B cell (primary cell): ENCODE measurements around the gene MKRN3. TPM values are rescaled to one million over a fixed set of nuclear protein-coding genes. Genes with fewer than 3 reads are reported as not detected.

Experiments used
- ATAC-seq: fragments of 200-7000 bp; cut with Tn5 transposase; one replicate; pipeline ENCODE4 v1.10.0; 2021; ENCODE audit warnings: low read depth, mild to moderate bottlenecking, moderate number of reproducible peaks, moderate library complexity
- CTCF ChIA-PET: fragments of 350-600 bp; sonication (Branson Sonifier 250); formaldehyde crosslinking; loops from one replicate; lab custom pipeline; 2021; ENCODE audit warnings: antibody characterized with exemption, inconsistent platforms; lab: Charles Lee
- POLR2A ChIA-PET: fragments of 350-600 bp; sonication (Branson Sonifier 250); formaldehyde crosslinking; loops from one replicate; lab custom pipeline; 2021; ENCODE audit warnings: antibody characterized with exemption; lab: Charles Lee
- DNase-seq: peaks from one replicate; pipeline ENCODE4 v3.0.0; 2013
- H2AFZ ChIP-seq: 2 replicates; pipeline ENCODE4 v1.6.1; 2012; ENCODE audit warnings: mild to moderate bottlenecking, low read depth, low read length; ENCODE audit not compliant: insufficient read depth, poor library complexity, severe bottlenecking
- H3K27ac ChIP-seq, 2 donors: 1 replicate in 1 of 2; 2 replicates in 1 of 2; pipeline ENCODE4 v1.5.1; 2012 to 2013; ENCODE audit warnings: low read length in 2 of 2, mild to moderate bottlenecking in 2 of 2, moderate library complexity in 1 of 2
- H3K27me3 ChIP-seq, 4 experiments: fragments of 200-600 bp in 1 of 4; sonication (generic) in 1 of 4; replicated peaks in 1 of 4; 1 replicate in 2 of 4; 2 replicates in 2 of 4; pipeline versions ENCODE4 v1.6.1 to v1.7.0; 2013 to 2016; ENCODE audit warnings: low read length in 3 of 4, mild to moderate bottlenecking in 2 of 4, mixed read lengths in 1 of 4, moderate library complexity in 1 of 4; ENCODE audit not compliant: insufficient read depth in 4 of 4, control insufficient read depth in 3 of 4; ENCODE audit errors: control extremely low read depth in 1 of 4
- H3K36me3 ChIP-seq, 2 experiments: replicated peaks in 1 of 2; 1 replicate in 1 of 2; 2 replicates in 1 of 2; pipeline versions ENCODE4 v1.6.1 to v1.7.1; 2013; ENCODE audit warnings: low read length in 1 of 2; ENCODE audit not compliant: insufficient read depth in 2 of 2, control insufficient read depth in 1 of 2; ENCODE audit errors: control extremely low read depth in 1 of 2, extremely low read depth in 1 of 2
- H3K4me1 ChIP-seq, 2 donors: fragments of 200-600 bp in 1 of 2; sonication (generic) in 1 of 2; 1 replicate in 1 of 2; 2 replicates in 1 of 2; pipeline versions ENCODE4 v1.5.1 to v1.6.1; 2013 to 2017; ENCODE audit warnings: low read length in 2 of 2; ENCODE audit not compliant: control insufficient read depth in 2 of 2, insufficient read depth in 2 of 2
- H3K4me2 ChIP-seq: replicated peaks from 2 replicates; pipeline ENCODE3; 2012; ENCODE audit warnings: mild to moderate bottlenecking, low read depth, low read length; ENCODE audit not compliant: poor library complexity, severe bottlenecking
- H3K4me3 ChIP-seq, 5 experiments: fragments of 200-600 bp in 1 of 5; sonication (generic) in 1 of 5; 1 replicate in 3 of 5; 2 replicates in 2 of 5; pipeline versions ENCODE4 v1.5.1 to v1.7.0; 2011 to 2016; ENCODE audit warnings: low read length in 4 of 5, mild to moderate bottlenecking in 4 of 5, low read depth in 2 of 5, control low read depth in 1 of 5, moderate library complexity in 1 of 5; ENCODE audit not compliant: insufficient read depth in 1 of 5; ENCODE audit errors: control extremely low read depth in 1 of 5, extremely low read depth in 1 of 5
- H3K79me2 ChIP-seq: fragments of 200-600 bp; sonication (generic); one replicate; pipeline ENCODE4 v1.6.0; 2016; ENCODE audit warnings: low read length; ENCODE audit not compliant: control insufficient read depth, insufficient read depth
- H3K9ac ChIP-seq: fragments of 200-600 bp; sonication (generic); 2 replicates; pipeline ENCODE4 v1.6.1; 2017; ENCODE audit warnings: mild to moderate bottlenecking, low read length, moderate library complexity
- H3K9me3 ChIP-seq, 3 donors: one replicate each; pipeline versions ENCODE4 v1.6.1 to v1.7.1; 2013; ENCODE audit warnings: low read length in 2 of 3; ENCODE audit not compliant: control insufficient read depth in 2 of 3, insufficient read depth in 1 of 3; ENCODE audit errors: control extremely low read depth in 1 of 3
- H4K20me1 ChIP-seq: 2 replicates; pipeline ENCODE4 v1.6.0; 2012; ENCODE audit warnings: mild to moderate bottlenecking, low read length; ENCODE audit not compliant: insufficient read depth, control insufficient read depth, poor library complexity, severe bottlenecking
- H3K27ac Mint-ChIP-seq: one replicate; pipeline ENCODE4 v1.8.0; 2021; ENCODE audit warnings: mixed read lengths
- H3K27me3 Mint-ChIP-seq: one replicate; pipeline ENCODE4 v1.8.0; 2021; ENCODE audit warnings: mixed read lengths
- H3K4me1 Mint-ChIP-seq: one replicate; pipeline ENCODE4 v1.8.0; 2021; ENCODE audit warnings: mixed read lengths
- H3K4me3 Mint-ChIP-seq: one replicate; pipeline ENCODE4 v1.8.0; 2021; ENCODE audit warnings: mixed read lengths
- H3K9me3 Mint-ChIP-seq: one replicate; pipeline ENCODE4 v1.8.0; 2022; ENCODE audit warnings: mixed read lengths; ENCODE audit not compliant: insufficient read depth
- EZH2 ChIP-seq: IDR thresholded peaks from 2 replicates; pipeline ENCODE4 v1.6.1; 2012; ENCODE audit warnings: borderline replicate concordance, low read depth, mild to moderate bottlenecking, moderate library complexity, low read length; ENCODE audit not compliant: insufficient read depth, poor library complexity, severe bottlenecking
- WGBS: methylation state at CpG from one replicate; pipeline ENCODE4 v1.1.5; 2013; ENCODE audit warnings: missing lambda C conversion rate; ENCODE audit not compliant: insufficient coverage; 5-methylcytosine and 5-hydroxymethylcytosine counted together
- intact Hi-C: fragments of 100-400 bp; cut with micrococcal nuclease; formaldehyde crosslinking; loops from one replicate; pipeline ENCODE4 v1.10.0; 2022
- polyA minus RNA-seq: library from RNA; depleted of rRNA, polyadenylated mRNA; stranded (reverse); fragments of >200 nt; gene quantifications from 2 replicates; pipeline ENCODE4 v1.2.3, GENCODE V29; 2012
- polyA plus RNA-seq: library from polyadenylated mRNA; depleted of rRNA; stranded (reverse); fragments of >200 nt; gene quantifications from 2 replicates; pipeline ENCODE4 v1.2.3, GENCODE V29; 2012
- total RNA-seq, 2 donors: library from RNA; stranded (reverse); fragments of 120-200 nt in 1 of 2; gene quantifications; 1 replicate in 1 of 2; 2 replicates in 1 of 2; pipeline versions ENCODE4 v1.2.3 to v1.2.4, GENCODE V29; 2013 to 2022
- TF ChIP-seq, protein P1 (sequence below): fragments of 200-600 bp; IDR thresholded peaks from one replicate; pipeline ENCODE4 v1.8.0; 2022; ENCODE audit warnings: antibody characterized with exemption, mild to moderate bottlenecking

MKRN3 gene
- total RNA-seq (0.66 and 0.76 TPM in 2 replicates), polyA plus RNA-seq (0.13 and 0.61 TPM in 2 replicates), polyA minus RNA-seq (0.17 and 0.71 TPM in 2 replicates)
- total RNA-seq (2013) = 3.0 TPM

DNA sequence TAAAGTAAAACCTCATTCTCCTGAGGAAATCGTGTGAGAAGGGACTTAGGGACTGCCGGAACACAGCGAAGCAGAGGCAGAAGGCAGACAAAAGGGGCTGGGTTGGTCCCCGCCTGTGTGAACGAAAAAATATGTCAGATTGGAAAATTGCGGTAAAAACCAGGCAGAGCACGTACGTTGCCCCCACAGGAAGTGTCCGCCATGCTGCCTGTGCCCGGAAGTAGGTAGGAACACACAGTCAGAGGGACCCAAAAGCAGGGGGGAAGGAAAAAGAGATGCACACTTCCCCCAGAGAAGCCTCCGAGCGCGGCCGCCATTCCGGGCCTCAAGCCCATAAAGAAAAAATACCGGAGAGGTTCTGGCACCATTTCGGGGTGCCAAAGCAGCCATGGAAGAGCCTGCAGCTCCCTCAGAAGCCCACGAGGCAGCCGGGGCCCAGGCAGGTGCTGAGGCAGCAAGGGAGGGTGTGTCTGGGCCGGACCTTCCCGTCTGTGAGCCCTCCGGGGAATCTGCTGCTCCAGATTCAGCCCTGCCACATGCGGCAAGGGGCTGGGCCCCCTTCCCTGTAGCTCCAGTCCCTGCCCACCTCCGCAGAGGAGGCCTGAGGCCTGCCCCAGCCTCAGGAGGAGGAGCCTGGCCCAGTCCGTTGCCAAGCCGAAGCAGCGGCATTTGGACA lies at the start of gene MKRN3:
Gene MKRN3, plus strand, starts transcription at position 280 of the 676 bp plus-strand sequence. Its CDS starts 109 bp downstream, at position 389.
- peak within 1 kb of the TSS in 3 of 5 experiments; percentile 19 to 49 (median 41) for H3K4me3 ChIP-seq

DNA sequence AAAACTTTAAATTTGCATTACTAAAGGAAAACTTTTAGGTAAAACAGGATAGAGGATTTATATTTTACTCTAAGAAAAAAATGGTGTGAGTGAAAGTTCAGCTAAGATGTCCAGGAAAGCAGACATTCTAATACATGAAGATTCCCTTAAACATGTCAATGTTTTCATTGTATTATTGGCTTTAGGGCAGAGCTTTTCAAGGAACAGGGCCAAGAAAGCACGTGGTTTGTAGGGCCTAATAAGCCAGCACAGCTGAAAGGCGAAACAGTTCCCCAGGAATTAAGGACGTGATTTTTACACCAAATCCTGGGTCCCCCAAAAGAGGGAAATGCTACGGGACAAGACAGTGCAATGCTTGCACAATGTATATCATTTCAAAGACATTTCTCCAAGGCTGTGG lies 48.6 kb upstream of the MKRN3 start:
- Histone ChIP-seq H3K79me2 (no peaks in the 10 kb centered on the region), H3K4me2 (no peak overlapping the region), H3K27ac (no peak overlapping the region), H3K9ac (no peak overlapping the region), H4K20me1 (no peaks in the 10 kb centered on the region), H2AFZ (no peak overlapping the region), H3K27me3 (no peaks in the 10 kb centered on the region), H3K4me3 (no peak overlapping the region), H3K36me3 (no peaks in the 10 kb centered on the region), H3K4me1 (no peaks in the 10 kb centered on the region), H3K9me3 (no peaks in the 10 kb centered on the region)
- ATAC-seq (no peak), DNase-seq (no peak)
- Mint-ChIP-seq H3K27me3 (no peaks in the 10 kb centered on the region), H3K9me3 (peaks cover 4% of the 10 kb centered on the region), H3K4me1 (no peaks in the 10 kb centered on the region), H3K27ac (no peak overlapping the region), H3K4me3 (no peak overlapping the region)
- ChIA-PET POLR2A (no interaction called here), CTCF (no interaction called here)
- intact Hi-C loops = no loop called here
- TF ChIP-seq, protein P1, sequence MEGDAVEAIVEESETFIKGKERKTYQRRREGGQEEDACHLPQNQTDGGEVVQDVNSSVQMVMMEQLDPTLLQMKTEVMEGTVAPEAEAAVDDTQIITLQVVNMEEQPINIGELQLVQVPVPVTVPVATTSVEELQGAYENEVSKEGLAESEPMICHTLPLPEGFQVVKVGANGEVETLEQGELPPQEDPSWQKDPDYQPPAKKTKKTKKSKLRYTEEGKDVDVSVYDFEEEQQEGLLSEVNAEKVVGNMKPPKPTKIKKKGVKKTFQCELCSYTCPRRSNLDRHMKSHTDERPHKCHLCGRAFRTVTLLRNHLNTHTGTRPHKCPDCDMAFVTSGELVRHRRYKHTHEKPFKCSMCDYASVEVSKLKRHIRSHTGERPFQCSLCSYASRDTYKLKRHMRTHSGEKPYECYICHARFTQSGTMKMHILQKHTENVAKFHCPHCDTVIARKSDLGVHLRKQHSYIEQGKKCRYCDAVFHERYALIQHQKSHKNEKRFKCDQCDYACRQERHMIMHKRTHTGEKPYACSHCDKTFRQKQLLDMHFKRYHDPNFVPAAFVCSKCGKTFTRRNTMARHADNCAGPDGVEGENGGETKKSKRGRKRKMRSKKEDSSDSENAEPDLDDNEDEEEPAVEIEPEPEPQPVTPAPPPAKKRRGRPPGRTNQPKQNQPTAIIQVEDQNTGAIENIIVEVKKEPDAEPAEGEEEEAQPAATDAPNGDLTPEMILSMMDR = no peak
- TF ChIP-seq EZH2 = no peak
- WGBS = 89% methylated on average over 4 of the region's 4 CpGs

More for the DNA sequence above, at the start of gene MKRN3:
- Histone ChIP-seq H3K9me3 (peaks cover 0 to 12% (median 2%) of the 10 kb centered on the region in 3 donors), H3K36me3 (no peaks in the 10 kb centered on the region), H3K9ac (no peak within 1 kb of the TSS), H3K4me1 (no peaks in the 10 kb centered on the region), H3K79me2 (no peaks in the 10 kb centered on the region), H3K27ac (peak within 1 kb of the TSS in 1 of 2 donors; percentile 74), H3K27me3 (peaks cover 0 to 4% (median 0%) of the 10 kb centered on the region in 4 experiments), H4K20me1 (no peaks in the 10 kb centered on the region), H3K4me2 (no peak within 1 kb of the TSS), H2AFZ (no peak within 1 kb of the TSS)
- Mint-ChIP-seq H3K4me1 (no peaks in the 10 kb centered on the region), H3K27me3 (no peaks in the 10 kb centered on the region), H3K27ac (no peak within 1 kb of the TSS), H3K4me3 (peak within 1 kb of the TSS; percentile 45), H3K9me3 (no peaks in the 10 kb centered on the region)
- ATAC-seq (no peak), DNase-seq (peak; percentile 47)
- TF ChIP-seq, protein P1 = no peak
- TF ChIP-seq EZH2 = no peak
- intact Hi-C loops = no loop called here
- POLR2A ChIA-PET = no interaction called here
- CTCF ChIA-PET = no interaction called here
- WGBS = 77% methylated on average over 23 of the region's 27 CpGs
